PC-9 (cell line): ENCODE measurements around the gene UNC13C.

Experiments
- EZH2 ChIP-seq: fragments of 200-600 bp; sonication (generic); IDR thresholded peaks from 2 replicates; pipeline ENCODE4 v1.8.0; 2017; ENCODE audit warnings: antibody characterized with exemption, low read depth
- TF ChIP-seq, protein P1 (sequence below): fragments of 200-600 bp; sonication (generic); conservative IDR thresholded peaks from 2 replicates; pipeline ENCODE4 v1.6.1; 2017; ENCODE audit warnings: mixed run types, antibody characterized with exemption, mild to moderate bottlenecking, moderate library complexity

DNA sequence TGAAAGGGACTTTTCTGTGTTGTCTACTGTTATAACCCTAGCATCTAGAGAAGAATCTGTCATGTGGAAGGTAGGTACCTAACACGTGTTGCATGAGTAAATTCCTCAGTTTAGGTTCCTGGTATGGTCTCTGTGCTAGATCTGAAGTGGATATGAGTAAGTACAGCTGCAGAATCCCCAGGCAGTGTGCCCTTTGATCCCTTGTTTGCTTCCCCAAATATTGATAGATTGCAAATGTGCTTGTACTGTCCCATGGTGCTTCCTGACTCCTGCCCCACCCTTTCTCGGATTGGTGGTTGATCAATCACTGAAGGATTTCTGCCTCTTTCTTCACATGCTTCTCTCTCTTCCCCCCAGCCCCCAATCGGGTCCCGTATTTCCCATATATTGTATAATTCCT lies 450.4 kb downstream of the UNC13C start:
- TF ChIP-seq, protein P1, sequence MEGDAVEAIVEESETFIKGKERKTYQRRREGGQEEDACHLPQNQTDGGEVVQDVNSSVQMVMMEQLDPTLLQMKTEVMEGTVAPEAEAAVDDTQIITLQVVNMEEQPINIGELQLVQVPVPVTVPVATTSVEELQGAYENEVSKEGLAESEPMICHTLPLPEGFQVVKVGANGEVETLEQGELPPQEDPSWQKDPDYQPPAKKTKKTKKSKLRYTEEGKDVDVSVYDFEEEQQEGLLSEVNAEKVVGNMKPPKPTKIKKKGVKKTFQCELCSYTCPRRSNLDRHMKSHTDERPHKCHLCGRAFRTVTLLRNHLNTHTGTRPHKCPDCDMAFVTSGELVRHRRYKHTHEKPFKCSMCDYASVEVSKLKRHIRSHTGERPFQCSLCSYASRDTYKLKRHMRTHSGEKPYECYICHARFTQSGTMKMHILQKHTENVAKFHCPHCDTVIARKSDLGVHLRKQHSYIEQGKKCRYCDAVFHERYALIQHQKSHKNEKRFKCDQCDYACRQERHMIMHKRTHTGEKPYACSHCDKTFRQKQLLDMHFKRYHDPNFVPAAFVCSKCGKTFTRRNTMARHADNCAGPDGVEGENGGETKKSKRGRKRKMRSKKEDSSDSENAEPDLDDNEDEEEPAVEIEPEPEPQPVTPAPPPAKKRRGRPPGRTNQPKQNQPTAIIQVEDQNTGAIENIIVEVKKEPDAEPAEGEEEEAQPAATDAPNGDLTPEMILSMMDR = no peak
- TF ChIP-seq EZH2 = no peak
